M059J (cell line): ENCODE results near the gene TXNDC11. TPM values are rescaled to one million over a fixed set of nuclear protein-coding genes. Genes with fewer than 3 reads are reported as not detected.

Source experiments
- DNase-seq: peaks from one replicate; pipeline ENCODE4 v3.0.0-alpha.2; 2012; ENCODE audit warnings: low read depth
- total RNA-seq: library from RNA; depleted of rRNA; stranded (reverse); fragments of >200 nt; shearing (Covaris generic); gene quantifications from 2 replicates; pipeline ENCODE4 v1.2.3, GENCODE V29; 2014

Gene TXNDC11
- total RNA-seq, 1 experiment from 2014 or later: 52.7 TPM

GRCh38 chr16:11674001-11674817 is 68.4 kb downstream of the TXNDC11 start:
- DNase-seq: no peak

GRCh38 chr16:11673091-11674000 is 69.3 kb downstream of the TXNDC11 start:
- no peak for DNase-seq

DNA sequence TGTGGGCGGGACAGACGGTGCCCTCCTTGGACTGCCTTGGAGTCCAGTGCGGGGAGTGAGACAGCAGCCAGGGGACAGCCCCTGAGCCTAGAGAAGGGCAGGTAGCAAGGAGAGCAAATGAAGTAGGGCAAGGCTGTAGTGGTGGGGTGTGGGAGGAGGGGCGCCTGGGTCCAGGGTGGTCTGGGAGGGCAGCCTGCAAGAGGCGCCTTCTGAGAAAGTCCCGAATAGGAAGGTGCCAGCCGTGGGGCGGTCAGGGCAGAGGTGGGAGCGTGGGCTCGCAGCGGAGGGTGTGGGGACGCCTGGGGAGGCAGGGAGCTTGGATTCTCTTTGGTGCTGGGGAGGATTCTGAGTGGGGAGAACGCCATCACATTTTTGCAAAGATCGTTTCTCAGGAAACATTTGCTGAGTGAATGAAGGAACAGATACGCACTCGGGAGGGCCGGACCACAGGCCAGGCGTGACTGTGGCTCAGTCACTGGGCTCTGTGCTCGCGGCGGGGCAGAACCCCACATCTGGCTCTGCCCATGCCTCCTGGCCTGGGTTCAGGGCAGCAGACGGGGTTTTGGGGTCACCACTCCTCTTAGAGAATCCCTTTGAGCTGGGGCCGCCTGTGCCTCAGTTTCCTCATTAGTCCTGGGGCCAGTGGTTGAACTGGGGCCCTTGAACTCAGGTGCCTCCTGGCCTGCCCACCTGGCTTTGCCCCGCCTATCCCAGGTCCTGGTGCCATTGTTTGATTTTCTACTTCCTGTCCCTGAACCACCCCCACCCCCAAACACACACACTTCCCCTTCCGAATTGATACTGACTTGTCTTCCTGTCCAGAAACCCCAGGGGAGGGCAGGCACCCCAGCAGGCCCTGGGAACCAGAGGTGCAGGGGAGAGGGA is 70.2 kb downstream of the TXNDC11 start:
- DNase-seq: no peak

DNA sequence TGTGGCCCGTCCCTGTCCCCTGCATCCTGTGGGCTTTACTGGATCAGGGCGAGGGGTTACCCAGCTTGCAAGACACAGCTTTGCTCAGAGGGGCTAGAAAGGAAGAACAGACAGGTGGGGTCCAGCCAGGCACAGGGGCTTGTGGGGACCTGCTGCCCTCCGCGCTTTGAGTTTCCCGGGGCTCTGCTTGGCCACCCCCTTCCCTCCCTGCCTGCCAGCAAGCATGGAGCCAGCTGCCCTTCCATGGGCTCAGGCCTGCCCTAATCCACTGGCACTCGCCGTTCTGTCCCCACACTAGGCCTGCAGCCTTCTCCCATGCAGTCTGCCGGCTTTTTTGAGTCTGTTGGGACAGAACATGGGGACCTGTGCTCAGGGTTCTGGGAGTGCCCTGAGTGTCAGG is 71.0 kb downstream of the TXNDC11 start:
- no peak for DNase-seq

- DNase-seq: no peak
These were observed 71.4 kb downstream of the TXNDC11 start for GRCh38 chr16:11671271-11671670.

DNA sequence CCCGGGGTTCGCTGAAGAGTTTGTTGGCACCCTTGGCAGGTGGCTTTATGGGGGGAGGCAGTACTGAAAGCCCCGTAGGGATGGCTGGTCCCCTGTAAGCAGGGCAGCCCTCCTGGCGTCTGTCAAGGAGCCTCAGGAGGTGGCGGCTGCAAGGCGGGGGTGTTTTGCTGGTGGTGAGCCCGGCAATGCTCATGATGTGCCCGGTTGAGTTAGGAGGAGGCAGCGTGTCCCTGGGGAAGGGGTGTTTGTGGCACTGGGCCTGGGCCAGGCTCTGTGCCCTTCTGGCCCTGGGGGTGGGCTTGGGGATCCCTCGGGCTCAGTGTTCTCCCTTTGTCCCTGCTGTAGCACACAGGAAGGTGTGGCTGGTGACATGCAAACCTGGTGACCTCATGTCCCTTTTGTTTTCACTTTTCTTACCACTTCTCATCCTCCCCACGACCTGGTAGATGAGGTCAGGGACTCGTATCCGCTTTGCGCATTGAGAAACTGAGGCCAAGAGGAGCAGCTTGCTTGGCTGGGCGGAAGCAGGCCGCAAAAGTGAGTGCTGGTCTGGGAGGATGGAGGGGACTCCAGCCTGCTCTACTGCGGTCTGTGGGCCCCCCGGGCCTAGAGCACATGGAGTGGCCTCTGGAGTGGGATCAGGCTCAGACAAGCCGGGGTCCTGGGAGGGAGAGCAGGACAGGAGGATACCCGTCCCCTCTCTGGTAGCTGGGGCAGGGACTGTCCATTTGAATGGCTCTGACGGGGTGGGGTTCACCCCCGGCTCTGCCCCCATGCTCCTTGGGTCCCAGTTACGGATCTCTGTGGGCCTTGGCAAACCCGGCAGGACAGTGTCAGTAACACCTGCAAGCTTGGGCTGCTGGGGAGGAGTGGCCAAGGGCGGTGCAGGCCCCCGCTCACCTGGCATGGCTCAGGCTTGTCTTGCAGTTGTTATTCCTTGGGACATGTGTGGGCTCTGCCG is 72.2 kb downstream of the TXNDC11 start:
- DNase-seq: no peak

- peak; percentile 34 for DNase-seq
These were observed 73.1 kb downstream of the TXNDC11 start for GRCh38 chr16:11669380-11670146.

GRCh38 chr16:11668623-11669379 is 73.9 kb downstream of the TXNDC11 start:
- DNase-seq: no peak

DNA sequence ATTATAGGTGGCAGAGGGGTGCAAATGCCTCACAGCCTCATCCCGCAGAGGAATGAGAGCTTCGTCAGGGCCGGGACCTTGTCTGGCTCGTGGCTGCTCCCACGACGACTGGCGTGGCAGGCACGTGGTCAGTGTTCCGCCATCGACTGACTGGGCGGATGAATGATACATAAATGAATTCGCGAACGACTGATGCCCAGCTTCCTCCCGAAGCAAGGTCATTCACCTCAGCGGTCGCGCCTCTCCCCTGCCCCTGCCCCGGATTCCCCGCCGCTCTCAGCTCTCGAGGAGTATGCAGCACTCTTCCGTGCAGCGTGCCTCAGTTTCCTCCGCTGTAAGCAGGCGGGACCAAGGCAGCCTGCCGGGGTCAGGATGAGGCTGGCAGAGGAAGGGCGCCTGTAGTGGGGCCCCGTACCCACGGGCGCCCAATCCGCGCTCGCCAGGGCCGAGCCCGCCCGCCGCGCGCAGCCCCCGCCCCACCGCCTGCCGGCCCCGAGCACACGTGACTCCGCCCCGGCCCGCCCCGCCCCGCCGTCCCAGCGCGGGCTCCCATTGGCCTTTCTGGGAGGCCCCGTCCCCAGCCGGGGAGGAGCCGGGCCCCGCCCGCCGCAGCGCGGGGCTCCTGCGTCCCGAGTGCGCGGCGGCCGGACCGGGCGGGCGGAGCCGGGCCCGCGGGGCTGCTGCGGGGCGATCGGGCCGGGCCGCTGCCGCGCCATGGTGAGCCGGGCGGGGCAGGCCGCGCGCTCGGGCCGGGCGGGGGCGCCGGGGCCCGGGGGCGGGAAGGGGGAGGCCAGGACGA is 74.6 kb downstream of the TXNDC11 start, which contains the start of gene SNN:
Gene SNN, plus strand, starts transcription at position 632 of the 799 bp plus-strand sequence. CDS start 7,605 bp downstream, outside the sequence.
- DNase-seq: peak; percentile 84

DNA sequence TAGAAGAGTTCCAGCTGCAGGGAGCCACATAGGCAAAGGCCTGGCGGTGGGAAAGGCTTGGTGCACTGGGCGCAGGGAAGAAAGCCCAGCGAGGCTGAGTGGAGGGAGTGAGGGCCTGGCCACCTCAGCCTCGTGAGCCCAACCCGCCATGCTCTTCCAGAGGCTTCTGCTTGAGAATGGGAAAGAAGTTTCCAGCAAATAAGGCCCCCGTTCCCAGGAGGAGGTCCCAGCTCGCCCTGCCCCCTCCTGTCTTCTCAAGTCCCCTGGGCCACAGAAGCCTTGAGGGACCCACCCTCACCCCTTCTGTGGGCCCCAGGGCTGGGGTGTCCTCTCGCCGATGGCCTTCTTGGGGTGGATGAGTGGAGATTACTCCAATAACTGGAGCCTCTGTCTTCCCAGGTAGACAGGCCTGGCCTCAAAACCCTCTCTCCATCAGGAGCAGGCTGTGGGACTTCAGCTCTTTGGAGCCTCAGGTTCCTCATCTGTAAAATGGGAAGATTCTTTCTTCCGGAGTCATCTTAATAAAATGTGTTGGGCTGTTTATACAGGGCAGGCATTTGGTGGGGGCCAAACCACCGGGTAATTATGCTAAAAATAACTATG is 75.3 kb downstream of the TXNDC11 start:
- no peak for DNase-seq

- DNase-seq: no peak
These were observed 76.3 kb downstream of the TXNDC11 start for GRCh38 chr16:11666103-11667055.

DNA sequence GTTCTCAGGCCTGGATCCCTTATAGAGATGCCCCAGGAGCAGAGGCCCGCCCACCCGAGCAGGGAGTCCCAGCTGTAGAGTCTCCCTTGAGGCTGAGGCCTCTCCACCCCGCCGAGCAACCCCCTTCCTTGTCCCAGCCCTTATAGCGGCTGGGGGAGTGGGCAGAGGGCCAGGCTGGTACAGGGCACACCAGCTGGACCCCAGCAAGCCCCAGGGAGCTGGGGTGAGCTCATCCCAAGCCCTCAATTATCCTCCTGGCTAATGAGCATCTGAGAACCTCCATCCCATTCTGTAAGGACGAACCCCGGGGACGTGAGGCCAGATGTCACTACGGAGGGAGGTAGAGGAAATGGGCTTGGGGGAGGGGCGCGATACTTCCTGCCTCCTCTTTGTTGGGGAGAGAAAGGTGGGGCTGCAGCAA is 77.6 kb downstream of the TXNDC11 start:
- no peak for DNase-seq

DNA sequence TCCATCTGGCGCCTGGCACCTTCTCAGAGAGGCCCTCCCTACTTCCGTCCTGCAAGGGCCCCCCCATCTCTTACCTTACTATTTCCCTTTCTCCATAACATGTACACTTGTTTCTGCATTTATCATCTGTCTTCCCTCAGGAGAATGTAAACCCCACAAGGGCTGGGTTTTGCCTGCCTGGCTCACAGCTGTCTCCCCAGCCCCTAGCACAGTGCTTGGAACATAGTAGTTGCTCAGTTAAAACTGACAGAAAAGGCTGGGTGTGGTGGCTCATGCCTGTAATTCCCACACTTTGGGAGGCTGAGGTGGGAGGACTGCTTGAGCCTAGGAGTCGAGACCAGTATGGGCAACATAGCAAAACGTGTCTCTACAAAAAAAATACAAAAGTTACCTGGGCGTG is 80.1 kb downstream of the TXNDC11 start:
- DNase-seq: no peak

- no peak for DNase-seq
These were observed 82.1 kb downstream of the TXNDC11 start for GRCh38 chr16:11660565-11660964.

DNA sequence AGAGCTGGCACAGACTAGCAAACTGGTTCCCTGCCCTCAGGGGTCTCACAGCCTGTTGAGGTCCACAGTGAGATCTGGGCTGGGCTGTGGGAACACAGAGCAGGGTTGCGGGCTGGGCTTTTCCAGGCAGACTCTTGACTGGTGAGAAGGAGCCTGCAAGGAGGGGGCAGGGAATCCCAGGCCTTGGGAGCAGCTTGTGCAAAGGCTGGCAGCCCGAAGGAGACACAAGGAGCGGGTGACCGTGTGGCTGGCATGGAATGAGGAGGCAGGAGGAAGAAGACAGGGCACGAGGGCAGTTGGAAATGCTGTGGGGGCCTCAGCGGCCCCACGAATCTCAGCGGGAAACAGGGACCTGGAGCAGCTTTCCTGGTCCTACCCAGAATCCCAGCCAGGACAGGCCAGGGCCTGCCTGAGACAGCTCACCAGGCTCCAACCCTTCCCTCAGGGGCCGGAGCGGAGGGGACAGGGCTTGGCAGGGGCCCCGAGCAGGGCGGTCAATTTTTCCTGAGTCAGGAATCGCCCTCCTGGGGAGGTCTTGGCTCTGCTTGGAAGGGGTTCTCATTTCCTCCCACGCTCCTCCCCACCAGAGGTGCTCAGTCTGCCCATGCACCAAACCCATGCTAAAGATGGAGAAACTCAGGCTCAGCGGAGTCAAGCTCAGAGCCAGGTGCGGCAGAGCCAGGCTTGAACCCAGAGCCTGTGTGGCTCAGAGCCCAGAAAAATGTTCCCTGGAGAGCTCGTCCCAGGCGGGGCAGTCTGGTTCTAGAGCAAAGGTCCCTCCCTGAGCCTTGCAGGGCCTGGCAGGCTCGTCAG is 83.6 kb downstream of the TXNDC11 start:
- no peak for DNase-seq

GRCh38 chr16:11657556-11657955 is 85.1 kb downstream of the TXNDC11 start:
- DNase-seq: no peak
